Activated gamma-delta T cell (primary cell): Measurements from ENCODE around the gene PNLIPRP3.
A peak's percentile ranks its signal among the peaks of the same experiment; 100 is the strongest.

Source experiments
- DNase-seq: peaks from one replicate; lab custom pipeline; 2025; lab: John Stamatoyannopoulos, UW
- total RNA-seq, 2 donors: gene quantifications; one replicate each; lab custom pipeline; 2026; lab: John Stamatoyannopoulos, UW

The PNLIPRP3 gene
- 0 reads per million in 2 donors for total RNA-seq

GRCh38 chr10:116427671-116428070 lies at the start of gene PNLIPRP3:
Gene PNLIPRP3 (plus strand): TSS chr10:116427847. CDS start chr10:116428013, 166 bp downstream.
- no peak for DNase-seq

- DNase-seq = no peak
Measured at GRCh38 chr10:116382290-116382689, 45.4 kb upstream of the PNLIPRP3 start.

- DNase-seq = no peak
Measured at GRCh38 chr10:116385311-116385710, 42.3 kb upstream of the PNLIPRP3 start.

- DNase-seq = no peak
Measured at GRCh38 chr10:116385994-116386809, 41.4 kb upstream of the PNLIPRP3 start.

GRCh38 chr10:116393246-116393831 lies 34.3 kb upstream of the PNLIPRP3 start:
- DNase-seq = peak; percentile 6

GRCh38 chr10:116395223-116395985 lies 32.2 kb upstream of the PNLIPRP3 start:
- DNase-seq = no peak

- no peak for DNase-seq
Measured at GRCh38 chr10:116398224-116398623, 29.4 kb upstream of the PNLIPRP3 start.

GRCh38 chr10:116402858-116403257 lies 24.8 kb upstream of the PNLIPRP3 start:
- DNase-seq = no peak

GRCh38 chr10:116403740-116404250 lies 23.9 kb upstream of the PNLIPRP3 start:
- DNase-seq = no peak

- DNase-seq = no peak
Measured at GRCh38 chr10:116408719-116409118, 18.9 kb upstream of the PNLIPRP3 start.

- DNase-seq = no peak
Measured at GRCh38 chr10:116410351-116410750, 17.3 kb upstream of the PNLIPRP3 start.

- no peak for DNase-seq
Measured at GRCh38 chr10:116417821-116418220, 9.8 kb upstream of the PNLIPRP3 start.

GRCh38 chr10:116418389-116418788 lies 9.3 kb upstream of the PNLIPRP3 start:
- DNase-seq = no peak

- no peak for DNase-seq
Measured at GRCh38 chr10:116421815-116422214, 5.8 kb upstream of the PNLIPRP3 start.

- no peak for DNase-seq
Measured at GRCh38 chr10:116429288-116429977, 1.8 kb downstream of the PNLIPRP3 start.

- DNase-seq = no peak
Measured at GRCh38 chr10:116430288-116430687, 2.6 kb downstream of the PNLIPRP3 start.

GRCh38 chr10:116431598-116431997 lies 4.0 kb downstream of the PNLIPRP3 start:
- no peak for DNase-seq

- no peak for DNase-seq
Measured at GRCh38 chr10:116437076-116437692, 9.5 kb downstream of the PNLIPRP3 start.

GRCh38 chr10:116440330-116441030 lies 12.8 kb downstream of the PNLIPRP3 start:
- DNase-seq = no peak

- no peak for DNase-seq
Measured at GRCh38 chr10:116444527-116445142, 17.0 kb downstream of the PNLIPRP3 start.
